ENCODE results near the gene TALDO1. TPM values are rescaled to one million over a fixed set of nuclear protein-coding genes. Genes with fewer than 3 reads are reported as not detected.

The TALDO1 gene
- total and polyA plus RNA-seq, 2 of the 8 experiments (the other 6 are each of a cell fraction or from before 2014, with no cell fraction given) = 265 to 308 TPM

- Histone ChIP-seq H4K20me1 (replicated peaks in 1 of 2; ENCODE audit: control insufficient read depth in 1 of 2, insufficient read depth in 2 of 2, low read length in 2 of 2) (no peaks in the 10 kb centered on the region), H3K27ac (ENCODE audit: low read depth, low read length) (no peak overlapping the region), H3K23ac (ENCODE audit: insufficient read length) (no peak overlapping the region), H2BK20ac (ENCODE audit: low read length) (no peak overlapping the region), H2BK12ac (ENCODE audit: low read depth, low read length) (peak overlapping the region; percentile 60; the same call in 1 of the 2 replicates), H3K56ac (replicated peaks; ENCODE audit: insufficient read length, low read depth, low read length) (no peak overlapping the region), H4K91ac (replicated peaks; ENCODE audit: insufficient read length, low read length) (peak overlapping the region; percentile 51), H4K5ac (ENCODE audit: insufficient read length, low read depth, low read length) (no peak overlapping the region), H3K9me3 (ENCODE audit: insufficient read depth in 2 of 2, low read depth in 1 of 2, low read length in 1 of 2) (no peaks in the 10 kb centered on the region), H3K4ac (replicated peaks; ENCODE audit: insufficient read length, low read depth, low read length) (no peak overlapping the region), H3K4me2 (ENCODE audit: insufficient read depth in 1 of 2, low read depth in 2 of 2, low read length in 2 of 2) (no peak overlapping the region), H3K23me2 (ENCODE audit: low read depth, low read length) (peaks cover 7% of the 10 kb centered on the region; the same call in 1 of the 2 replicates), H3K4me1 (replicated peaks in 1 of 4; ENCODE audit: control insufficient read depth in 3 of 4, insufficient read depth in 4 of 4, low read length in 3 of 4) (peaks cover 0 to 19% (median 12%) of the 10 kb centered on the region in 4 experiments; a peak in 5 of 7 replicates), H3K4me3 (ENCODE audit: extremely low read depth in 1 of 4, insufficient read depth in 2 of 4, low read depth in 3 of 4, low read length in 4 of 4) (no peak overlapping the region), H3K14ac (ENCODE audit: insufficient read length) (no peak overlapping the region), H2BK120ac (replicated peaks; ENCODE audit: low read depth, low read length) (no peak overlapping the region), H2BK5ac (ENCODE audit: low read depth, low read length) (0 out of 2 replicates have a peak overlapping the region, but pooled peaks have one; percentile 40), H3K36me3 (ENCODE audit: control insufficient read depth in 2 of 4, insufficient read depth in 4 of 4, low read length in 3 of 4) (no peaks in the 10 kb centered on the region), H3K18ac (ENCODE audit: extremely low read depth, low read length) (peak overlapping the region; percentile 83), H2AFZ (ENCODE audit: low read length) (no peak overlapping the region), H3K79me2 (ENCODE audit: control insufficient read depth in 1 of 2, insufficient read depth in 2 of 2, low read length in 2 of 2) (no peaks in the 10 kb centered on the region), H2AK5ac (ENCODE audit: low read depth, low read length) (no peak overlapping the region), H4K8ac (ENCODE audit: extremely low read depth, insufficient read depth, low read length) (no peak overlapping the region; the same call in 1 of the 2 replicates), H3K27me3 (replicated peaks in 1 of 4; ENCODE audit: control insufficient read depth in 3 of 4, extremely low read depth in 1 of 4, insufficient read depth in 3 of 4, low read length in 3 of 4) (peaks cover 0 to 2% (median 0%) of the 10 kb centered on the region in 4 experiments; a peak in 2 of 7 replicates), H3K79me1 (ENCODE audit: low read depth, low read length) (no peaks in the 10 kb centered on the region), H3K9ac (replicated peaks in 1 of 4; ENCODE audit: extremely low read depth in 1 of 4, low read depth in 3 of 4, low read length in 3 of 4) (no peak overlapping the region), H2BK15ac (ENCODE audit: low read length) (no peak overlapping the region)
- DNase-seq (ENCODE audit: low read depth in 1 of 2, low spot score in 2 of 2) = peak; percentile 66 to 98
- ChIA-PET CTCF (ENCODE audit: partially characterized antibody) (interaction anchor here (0.6 to 15.4 kb wide), 30 partner anchors 9 to 228 kb away, joined by 3 to 395 read pairs (median 3); partner anchors contain the start of genes DEAF1, EPS8L2, IRF7 and TALDO1), POLR2A (ENCODE audit: partially characterized antibody) (interaction anchor here (0.9 to 13.2 kb wide), 9 partner anchors 19 to 89 kb away, joined by 3 to 216 read pairs (median 7); partner anchors contain the start of genes EPS8L2, RPLP2 and TALDO1)
- WGBS, 2 experiments (ENCODE audit: extremely low coverage in 1 of 2, insufficient coverage in 1 of 2, insufficient read length in 1 of 2, insufficient replicate concordance in 2 of 2, low coverage in 1 of 2, low lambda C conversion rate in 2 of 2, missing lambda C conversion rate in 1 of 2) = 48% methylated on average over 30 of the region's 31 CpGs; no CpG with 5 or more reads in 1 of the 2 experiments
- FAIRE-seq = no peak
- TF ChIP-seq EGR1 (IDR thresholded peaks at IDR 0.05; ENCODE audit: borderline replicate concordance, low read depth, low read length) = peak; percentile 72; the same call in 1 of the 2 replicates
- TF ChIP-seq NRF1 (IDR thresholded peaks at IDR 0.05; ENCODE audit: low read depth, low read length) = no peak
- peak; percentile 36; the same call in 1 of the 2 replicates for TF ChIP-seq E2F6 (IDR thresholded peaks at IDR 0.05)
- peak; percentile 43; the same call in 1 of the 2 replicates for TF ChIP-seq USF2 (IDR thresholded peaks at IDR 0.05; ENCODE audit: low read length)
- TF ChIP-seq TEAD4 (IDR thresholded peaks at IDR 0.05; ENCODE audit: low read depth, low read length) = no peak
- no peak; a peak in 1 of 3 replicates for TF ChIP-seq POLR2A (IDR thresholded peaks at IDR 0.05; ENCODE audit: control extremely low read depth in 1 of 2, low read depth in 2 of 2, low read length in 2 of 2)
- no peak for TF ChIP-seq MAFK (IDR thresholded peaks at IDR 0.05; ENCODE audit: low read depth, low read length)
- TF ChIP-seq CTBP2 (IDR thresholded peaks at IDR 0.05; ENCODE audit: borderline replicate concordance, insufficient read depth, insufficient read length, low read length) = no peak
- TF ChIP-seq CREB1 (IDR thresholded peaks at IDR 0.05) = peak; percentile 25; the same call in 1 of the 2 replicates
Measured at GRCh38 chr11:727859-728748, 19.2 kb upstream of the TALDO1 start.

Data from H1 (cell line).